VCaP (cell line): Measurements from ENCODE around the gene UBE2G1.

Experiments used
- H3K27ac ChIP-seq: fragments of 450-650 bp; 2 replicates; pipeline ENCODE4 v1.5.1; 2017
- CTCF ChIP-seq: fragments of 450-650 bp; conservative IDR thresholded peaks from 2 replicates; pipeline ENCODE4 v1.5.1; 2017; ENCODE audit warnings: mild to moderate bottlenecking, moderate library complexity

Gene UBE2G1

GRCh38 chr17:4221163-4221562 lies 145.3 kb downstream of the UBE2G1 start:
- H3K27ac ChIP-seq = no peak overlapping the region; the same call in 1 of the 2 replicates
- TF ChIP-seq CTCF = no peak

GRCh38 chr17:4220655-4221054 lies 145.8 kb downstream of the UBE2G1 start:
- H3K27ac ChIP-seq = no peak overlapping the region; the same call in 1 of the 2 replicates
- TF ChIP-seq CTCF = no peak
